GM12878 (cell line): ENCODE measurements around the gene TEX44. TPM values are rescaled to one million over a fixed set of nuclear protein-coding genes. Genes with fewer than 3 reads are reported as not detected.
"Not testable (repeated sequence)": the region's sequence is repeated elsewhere in the genome, so short reads cannot be mapped to it uniquely, and the experiment has no call there.

ENCODE experiments used
- ATAC-seq: fragments of 200-7000 bp; cut with Tn5 transposase; 3 replicates; pipeline ENCODE4 v1.9.1; 2020; ENCODE audit warnings: mild to moderate bottlenecking, moderate library complexity
- BruUV-seq: library from RNA; stranded (reverse); fragments of 400-500 nt; replicated peaks from 2 replicates; lab custom pipeline; 2021; lab: Mats Ljungman, UMichigan
- CTCF ChIA-PET: fragments of 300-600 bp; sonication (Branson Sonifier 250); formaldehyde crosslinking; extraction: SDS; loops from one replicate; lab custom pipeline; 2021; ENCODE audit warnings: inconsistent platforms; lab: Yijun Ruan, JAX
- POLR2A ChIA-PET: fragments of 350-600 bp; formaldehyde crosslinking; extraction: SDS; loops from one replicate; lab custom pipeline; 2021; ENCODE audit warnings: inconsistent platforms; lab: Charles Lee
- RAD21 ChIA-PET: fragments of 300-600 bp; sonication (Branson Sonifier 250); formaldehyde crosslinking; loops from one replicate; lab custom pipeline; 2023; ENCODE audit warnings: antibody characterized with exemption; ENCODE audit not compliant: unreplicated experiment; lab: Charles Lee
- SMC1A ChIA-PET: fragments of 300-600 bp; sonication (Branson Sonifier 250); formaldehyde crosslinking; loops from one replicate; lab custom pipeline; 2023; ENCODE audit not compliant: unreplicated experiment, uncharacterized antibody; lab: Charles Lee
- DNase-seq: peaks from one replicate; pipeline ENCODE4 v3.0.0-alpha.2; 2011; ENCODE audit warnings: low read depth, low spot score
- FAIRE-seq: peaks from 3 replicates; lab custom pipeline; 2011; peaks lifted over from hg19 to GRCh38; lab: Jason Lieb, UNC
- H2AFZ ChIP-seq: 2 replicates; pipeline ENCODE4 v1.6.0; 2011; ENCODE audit warnings: low read depth, low read length, control low read depth; ENCODE audit not compliant: control insufficient read depth
- H3K27ac ChIP-seq: 2 replicates; pipeline ENCODE4 v1.5.1; 2011; ENCODE audit warnings: control low read depth; ENCODE audit not compliant: control insufficient read depth, insufficient read depth
- H3K27me3 ChIP-seq, 2 experiments: replicated peaks in 1 of 2; 2 replicates each; pipeline versions ENCODE4 v1.6.0 to v1.6.1; 2011; ENCODE audit warnings: low read length in 1 of 2; ENCODE audit not compliant: control insufficient read depth in 2 of 2, insufficient read depth in 2 of 2
- H3K36me3 ChIP-seq, 2 experiments: 2 replicates each; pipeline ENCODE4 v1.5.1; 2011; ENCODE audit warnings: low read length in 1 of 2; ENCODE audit not compliant: control insufficient read depth in 2 of 2, insufficient read depth in 2 of 2
- H3K4me1 ChIP-seq: 2 replicates; pipeline ENCODE4 v1.6.1; 2011; ENCODE audit warnings: mild to moderate bottlenecking, low read length, moderate library complexity, mixed read lengths; ENCODE audit not compliant: control insufficient read depth, insufficient read depth
- H3K4me2 ChIP-seq: 2 replicates; pipeline ENCODE4 v1.6.0; 2011; ENCODE audit warnings: control low read depth; ENCODE audit not compliant: control insufficient read depth, insufficient read depth
- H3K4me3 ChIP-seq: fragments of 200-600 bp; sonication (generic); 2 replicates; pipeline ENCODE4 v1.5.1; 2016
- H3K79me2 ChIP-seq: 2 replicates; pipeline ENCODE4 v1.6.0; 2011; ENCODE audit warnings: low read length; ENCODE audit not compliant: control insufficient read depth, insufficient read depth
- H3K9ac ChIP-seq: 2 replicates; pipeline ENCODE4 v1.8.0; 2011; ENCODE audit warnings: low read length, control low read depth, mixed read lengths; ENCODE audit not compliant: control insufficient read depth, insufficient read depth
- H3K9me3 ChIP-seq: replicated peaks from 3 replicates; pipeline ENCODE4 v1.5.1; 2011; ENCODE audit warnings: mild to moderate bottlenecking, low read length; ENCODE audit not compliant: control insufficient read depth, insufficient read depth
- H4K20me1 ChIP-seq: 2 replicates; pipeline ENCODE4 v1.6.0; 2011; ENCODE audit not compliant: control insufficient read depth, insufficient read depth
- CHD1 ChIP-seq: IDR thresholded peaks from 2 replicates; pipeline ENCODE4 v1.6.1; 2012; ENCODE audit warnings: low read depth, low read length, improper control_type of control experiment
- FOXK2 ChIP-seq: fragments of 450-650 bp; IDR thresholded peaks from 2 replicates; pipeline ENCODE4 v1.6.1; 2017; ENCODE audit warnings: mild to moderate bottlenecking, moderate library complexity
- NFXL1 ChIP-seq: fragments of 450-650 bp; IDR thresholded peaks from 2 replicates; pipeline ENCODE4 v1.6.1; 2017; ENCODE audit warnings: antibody characterized with exemption, mild to moderate bottlenecking, borderline replicate concordance
- RBBP5 ChIP-seq: fragments of 200-600 bp; sonication (generic); conservative IDR thresholded peaks from 2 replicates; pipeline ENCODE4 v1.6.1; 2016
- RUNX3 ChIP-seq: IDR thresholded peaks from 2 replicates; pipeline ENCODE4 v1.6.1; 2012; ENCODE audit warnings: low read length, inconsistent platforms
- SUPT20H ChIP-seq: IDR thresholded peaks from 2 replicates; pipeline ENCODE4 v1.6.1; 2011; ENCODE audit warnings: low read depth, mild to moderate bottlenecking, low read length, moderate library complexity, borderline replicate concordance; ENCODE audit not compliant: control insufficient read depth
- WGBS: methylation state at CpG from one replicate; pipeline ENCODE4 v1.1.6; 2016; ENCODE audit warnings: low lambda C conversion rate; ENCODE audit not compliant: insufficient replicate concordance, insufficient coverage; ENCODE audit errors: missing lambda C conversion rate; 5-methylcytosine and 5-hydroxymethylcytosine counted together
- in situ Hi-C: fragments of 300-500 bp; cut with MboI; formaldehyde crosslinking; loops from 9 replicates; pipeline ENCODE4 v1.14.3; 2018; ENCODE audit warnings: mixed read lengths
- intact Hi-C: fragments of 100-400 bp; cut with micrococcal nuclease; formaldehyde crosslinking; loops from one replicate; pipeline ENCODE4 v1.14.2; 2022; ENCODE audit not compliant: unreplicated experiment
- polyA plus RNA-seq, 11 experiments: library from polyadenylated mRNA; depleted of rRNA in 4 of 11; unstranded in 6 of 11; stranded (reverse) in 5 of 11; fragments of >200 nt; fragmentation: Nextera tagmentation in 4 of 11; fragmentation: Illumina TruSeq in 1 of 11; extraction: Ambion mirVana in 4 of 11; extraction: Trizol in 1 of 11; gene quantifications; 1 replicate in 1 of 11; 2 replicates in 10 of 11; pipeline versions ENCODE4 v1.2.1 to v1.2.3, GENCODE V29; 2011 to 2016; ENCODE audit warnings: inconsistent platforms in 2 of 11, missing spikeins in 2 of 11, low read depth in 1 of 11
- total RNA-seq, 4 experiments: library from RNA; depleted of rRNA in 3 of 4; stranded (reverse); fragments of >200 nt in 3 of 4; fragmentation: Illumina TruSeq in 1 of 4; extraction: Trizol in 1 of 4; gene quantifications; 2 replicates each; pipeline versions ENCODE4 v1.2.1 to v1.2.3, GENCODE V29; 2013 to 2021
- TF ChIP-seq, protein P1 (sequence below): fragments of 450-650 bp; IDR thresholded peaks from 2 replicates; pipeline ENCODE4 v1.6.1; 2017; ENCODE audit warnings: antibody characterized with exemption, mild to moderate bottlenecking, moderate library complexity
- TF ChIP-seq, protein P2 (sequence below): fragments of 450-650 bp; IDR thresholded peaks from 2 replicates; pipeline ENCODE4 v1.6.1; 2014; ENCODE audit warnings: mild to moderate bottlenecking
- TF ChIP-seq, protein P3 (sequence below): fragments of 450-650 bp; formaldehyde crosslinking; IDR thresholded peaks from 2 replicates; pipeline ENCODE4 v1.4.0; 2022; ENCODE audit warnings: mild to moderate bottlenecking, moderate library complexity

Gene TEX44
- total and polyA plus RNA-seq, 10 of the 15 experiments (the other 5 are each of a cell fraction or from before 2014, with no cell fraction given), result not detected

DNA sequence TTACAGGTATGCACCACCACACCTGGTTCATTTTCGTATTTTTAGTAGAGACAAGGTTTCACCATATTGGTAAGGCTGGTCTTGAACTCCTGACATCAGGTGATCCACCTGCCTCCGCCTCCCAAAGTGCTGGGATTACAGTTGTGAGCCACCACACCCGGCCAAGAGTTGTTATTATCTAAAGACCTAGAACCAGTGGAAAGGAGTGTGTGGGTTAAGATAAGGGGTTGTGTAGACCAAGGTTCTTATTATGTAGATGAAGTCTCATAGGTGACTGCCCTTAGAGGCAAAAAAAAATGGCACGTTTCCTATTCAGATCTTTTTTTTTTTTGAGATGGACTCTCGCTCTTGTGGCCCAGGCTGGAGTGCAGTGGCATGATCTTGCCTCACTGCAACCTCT, 21.7 kb upstream of the TEX44 start:
- H2AFZ ChIP-seq, H3K27me3 ChIP-seq, in situ Hi-C loops, H3K4me1 ChIP-seq, ATAC-seq, H3K27ac ChIP-seq, SMC1A ChIA-PET, FAIRE-seq, BruUV-seq, H3K4me3 ChIP-seq, H3K9me3 ChIP-seq, H3K4me2 ChIP-seq, RAD21 ChIA-PET, intact Hi-C loops, H3K36me3 ChIP-seq, H3K9ac ChIP-seq, H3K79me2 ChIP-seq, DNase-seq, H4K20me1 ChIP-seq: not testable (repeated sequence)
- WGBS, result 38% methylated on average over 5 of the region's 5 CpGs
- POLR2A ChIA-PET, result interaction anchor here (0.7 kb wide), 1 partner anchor 449 kb away, joined by 5 read pairs; no protein-coding TSS in a partner anchor
- CTCF ChIA-PET, result interaction anchor here (0.6 to 3.0 kb wide), 4 partner anchors 10 to 650 kb away, joined by 3 to 15 read pairs (median 9); no protein-coding TSS in a partner anchor

DNA sequence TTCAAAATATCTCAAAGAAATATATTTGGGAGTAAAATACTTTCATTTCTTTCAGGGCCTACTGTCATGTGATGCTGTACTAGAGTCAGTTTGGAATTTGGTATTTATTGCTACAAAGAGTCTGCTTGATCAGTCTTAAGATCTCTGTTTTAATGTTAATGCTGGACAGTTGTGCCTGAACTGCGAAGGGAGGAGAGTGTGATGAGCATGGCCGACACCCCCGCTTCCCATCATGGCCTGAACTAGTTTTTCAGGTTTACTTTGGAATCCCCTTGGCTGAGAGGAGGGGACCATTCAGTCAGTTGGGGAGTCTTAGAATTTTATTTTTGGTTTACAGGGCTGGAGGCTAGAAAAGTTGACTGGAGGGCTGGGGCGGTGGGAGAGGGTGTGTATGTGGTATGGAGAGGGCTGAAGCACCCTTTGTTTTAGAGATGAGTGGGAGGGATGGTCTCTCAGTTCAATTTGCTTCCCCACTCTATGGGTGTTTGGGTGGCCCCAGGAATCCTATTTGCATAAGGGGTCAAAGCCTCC, 20.9 kb upstream of the TEX44 start:
- Histone ChIP-seq H3K27ac (no peak overlapping the region), H3K4me1 (no peaks in the 10 kb centered on the region; the same call in 1 of the 2 replicates), H3K36me3 (no peaks in the 10 kb centered on the region), H3K27me3 (no peaks in the 10 kb centered on the region), H2AFZ (no peak overlapping the region), H3K9ac (no peak overlapping the region), H3K9me3 (no peaks in the 10 kb centered on the region), H3K4me2 (no peak overlapping the region), H3K79me2 (no peaks in the 10 kb centered on the region), H3K4me3 (no peak overlapping the region), H4K20me1 (no peaks in the 10 kb centered on the region)
- POLR2A ChIA-PET, result no interaction called here
- CTCF ChIA-PET, result interaction anchor here (1.0 to 3.0 kb wide), 4 partner anchors 11 to 30 kb away, joined by 3 to 15 read pairs (median 9); no protein-coding TSS in a partner anchor
- DNase-seq (no peak), FAIRE-seq (no peak), ATAC-seq (no peak)
- SMC1A ChIA-PET, result interaction anchor here (1.3 to 2.0 kb wide), 2 partner anchors 30 to 143 kb away, joined by 3 to 7 read pairs; no protein-coding TSS in a partner anchor
- in situ Hi-C loops, result no loop called here
- BruUV-seq, result no TSS peak
- intact Hi-C loops, result no loop called here
- 55% methylated on average over 4 of the region's 4 CpGs for WGBS
- RAD21 ChIA-PET, result interaction anchor here (1.2 to 1.6 kb wide), 2 partner anchors 9 to 25 kb away, joined by 5 to 6 read pairs; no protein-coding TSS in a partner anchor
- TF ChIP-seq CHD1, result no peak
- TF ChIP-seq RBBP5, result no peak
- TF ChIP-seq FOXK2, result no peak
- no peak for TF ChIP-seq RUNX3
- no peak for TF ChIP-seq NFXL1
- TF ChIP-seq, protein P1, sequence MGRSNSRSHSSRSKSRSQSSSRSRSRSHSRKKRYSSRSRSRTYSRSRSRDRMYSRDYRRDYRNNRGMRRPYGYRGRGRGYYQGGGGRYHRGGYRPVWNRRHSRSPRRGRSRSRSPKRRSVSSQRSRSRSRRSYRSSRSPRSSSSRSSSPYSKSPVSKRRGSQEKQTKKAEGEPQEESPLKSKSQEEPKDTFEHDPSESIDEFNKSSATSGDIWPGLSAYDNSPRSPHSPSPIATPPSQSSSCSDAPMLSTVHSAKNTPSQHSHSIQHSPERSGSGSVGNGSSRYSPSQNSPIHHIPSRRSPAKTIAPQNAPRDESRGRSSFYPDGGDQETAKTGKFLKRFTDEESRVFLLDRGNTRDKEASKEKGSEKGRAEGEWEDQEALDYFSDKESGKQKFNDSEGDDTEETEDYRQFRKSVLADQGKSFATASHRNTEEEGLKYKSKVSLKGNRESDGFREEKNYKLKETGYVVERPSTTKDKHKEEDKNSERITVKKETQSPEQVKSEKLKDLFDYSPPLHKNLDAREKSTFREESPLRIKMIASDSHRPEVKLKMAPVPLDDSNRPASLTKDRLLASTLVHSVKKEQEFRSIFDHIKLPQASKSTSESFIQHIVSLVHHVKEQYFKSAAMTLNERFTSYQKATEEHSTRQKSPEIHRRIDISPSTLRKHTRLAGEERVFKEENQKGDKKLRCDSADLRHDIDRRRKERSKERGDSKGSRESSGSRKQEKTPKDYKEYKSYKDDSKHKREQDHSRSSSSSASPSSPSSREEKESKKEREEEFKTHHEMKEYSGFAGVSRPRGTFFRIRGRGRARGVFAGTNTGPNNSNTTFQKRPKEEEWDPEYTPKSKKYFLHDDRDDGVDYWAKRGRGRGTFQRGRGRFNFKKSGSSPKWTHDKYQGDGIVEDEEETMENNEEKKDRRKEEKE, result no peak
- no peak for TF ChIP-seq SUPT20H
- TF ChIP-seq, protein P2, sequence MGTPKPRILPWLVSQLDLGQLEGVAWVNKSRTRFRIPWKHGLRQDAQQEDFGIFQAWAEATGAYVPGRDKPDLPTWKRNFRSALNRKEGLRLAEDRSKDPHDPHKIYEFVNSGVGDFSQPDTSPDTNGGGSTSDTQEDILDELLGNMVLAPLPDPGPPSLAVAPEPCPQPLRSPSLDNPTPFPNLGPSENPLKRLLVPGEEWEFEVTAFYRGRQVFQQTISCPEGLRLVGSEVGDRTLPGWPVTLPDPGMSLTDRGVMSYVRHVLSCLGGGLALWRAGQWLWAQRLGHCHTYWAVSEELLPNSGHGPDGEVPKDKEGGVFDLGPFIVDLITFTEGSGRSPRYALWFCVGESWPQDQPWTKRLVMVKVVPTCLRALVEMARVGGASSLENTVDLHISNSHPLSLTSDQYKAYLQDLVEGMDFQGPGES, result no peak
- TF ChIP-seq, protein P3, sequence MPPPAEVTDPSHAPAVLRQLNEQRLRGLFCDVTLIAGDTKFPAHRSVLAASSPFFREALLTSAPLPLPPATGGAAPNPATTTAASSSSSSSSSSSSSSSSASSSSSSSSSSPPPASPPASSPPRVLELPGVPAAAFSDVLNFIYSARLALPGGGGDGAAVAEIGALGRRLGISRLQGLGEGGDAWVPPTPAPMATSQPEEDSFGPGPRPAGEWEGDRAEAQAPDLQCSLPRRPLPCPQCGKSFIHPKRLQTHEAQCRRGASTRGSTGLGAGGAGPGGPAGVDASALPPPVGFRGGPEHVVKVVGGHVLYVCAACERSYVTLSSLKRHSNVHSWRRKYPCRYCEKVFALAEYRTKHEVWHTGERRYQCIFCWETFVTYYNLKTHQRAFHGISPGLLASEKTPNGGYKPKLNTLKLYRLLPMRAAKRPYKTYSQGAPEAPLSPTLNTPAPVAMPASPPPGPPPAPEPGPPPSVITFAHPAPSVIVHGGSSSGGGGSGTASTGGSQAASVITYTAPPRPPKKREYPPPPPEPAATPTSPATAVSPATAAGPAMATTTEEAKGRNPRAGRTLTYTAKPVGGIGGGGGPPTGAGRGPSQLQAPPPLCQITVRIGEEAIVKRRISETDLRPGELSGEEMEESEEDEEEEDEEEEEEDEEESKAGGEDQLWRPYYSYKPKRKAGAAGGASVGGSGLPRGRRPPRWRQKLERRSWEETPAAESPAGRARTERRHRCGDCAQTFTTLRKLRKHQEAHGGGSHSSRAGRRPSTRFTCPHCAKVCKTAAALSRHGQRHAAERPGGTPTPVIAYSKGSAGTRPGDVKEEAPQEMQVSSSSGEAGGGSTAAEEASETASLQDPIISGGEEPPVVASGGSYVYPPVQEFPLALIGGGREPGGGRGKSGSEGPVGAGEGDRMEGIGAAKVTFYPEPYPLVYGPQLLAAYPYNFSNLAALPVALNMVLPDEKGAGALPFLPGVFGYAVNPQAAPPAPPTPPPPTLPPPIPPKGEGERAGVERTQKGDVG, result no peak
